Erythroblast (primary cell): ENCODE data around the gene TTC39B.

Source experiments
- GATA1 ChIP-seq: IDR thresholded peaks from 2 replicates; pipeline ENCODE4 v1.6.1; 2011; ENCODE audit warnings: low read depth, mild to moderate bottlenecking, control low read depth, low read length, moderate library complexity
- POLR2A ChIP-seq: IDR thresholded peaks from 2 replicates; pipeline ENCODE4 v1.6.1; 2011; ENCODE audit warnings: mild to moderate bottlenecking, low read length

- no peak for TF ChIP-seq POLR2A
- TF ChIP-seq GATA1, result no peak
These were observed 67.2 kb downstream of the TTC39B start for GRCh38 chr9:15239816-15240215.
